HL-60/S4 (cell line): Measurements from ENCODE around the gene EFCC1.

Source experiments
- in situ Hi-C: fragments of 300-500 bp; cut with MboI; formaldehyde crosslinking; loops from 2 replicates; pipeline ENCODE4 v1.14.3; 2022; ENCODE audit warnings: low sequenced_read_pairs

Gene EFCC1

DNA sequence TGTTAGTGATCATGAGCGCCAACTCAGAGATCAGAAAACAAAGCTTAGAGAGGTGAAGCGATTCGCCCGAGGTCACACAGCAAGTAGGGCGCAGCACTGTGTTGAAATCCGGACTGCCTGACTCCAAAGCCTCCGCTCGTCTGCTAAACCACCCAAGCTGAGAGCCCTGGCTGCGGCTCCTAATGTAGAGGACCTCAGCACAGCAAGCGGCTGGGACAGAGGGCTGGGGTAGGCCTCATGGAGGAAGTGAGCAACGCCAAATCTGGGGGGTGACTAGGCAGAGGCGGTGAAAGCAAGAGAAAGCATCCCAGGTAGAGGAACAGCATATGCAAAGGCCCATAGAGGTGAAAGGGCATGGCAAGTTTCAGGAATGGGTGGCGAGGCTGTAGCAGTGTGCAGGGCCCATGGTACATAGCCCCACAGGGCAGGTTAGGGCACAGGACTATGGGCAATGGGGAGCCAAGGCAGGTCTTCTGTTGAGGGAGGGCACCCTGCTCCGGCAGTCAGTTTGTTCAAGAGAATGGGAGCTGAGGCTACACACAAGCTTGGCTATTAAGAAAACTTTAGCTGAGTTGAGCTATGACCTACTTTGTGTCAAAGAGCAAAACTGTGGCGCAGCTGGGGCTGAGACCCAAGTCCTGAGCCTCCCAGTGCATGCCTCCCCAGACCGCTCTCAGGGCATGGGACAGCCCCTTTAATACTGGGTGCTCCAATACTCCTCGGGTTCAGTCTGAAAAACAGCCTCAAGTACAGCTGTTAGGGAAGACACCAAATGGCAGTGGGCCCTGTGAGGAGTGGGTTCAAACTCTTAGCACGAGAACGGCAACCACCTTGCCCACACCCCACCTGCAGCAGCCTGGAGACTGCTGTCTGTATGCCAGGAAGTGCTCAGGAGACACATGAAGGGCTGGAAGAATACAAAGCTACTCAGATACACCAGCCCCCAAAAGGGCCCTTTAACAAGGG, 6.2 kb upstream of the EFCC1 start:
- in situ Hi-C loops, result no loop called here

DNA sequence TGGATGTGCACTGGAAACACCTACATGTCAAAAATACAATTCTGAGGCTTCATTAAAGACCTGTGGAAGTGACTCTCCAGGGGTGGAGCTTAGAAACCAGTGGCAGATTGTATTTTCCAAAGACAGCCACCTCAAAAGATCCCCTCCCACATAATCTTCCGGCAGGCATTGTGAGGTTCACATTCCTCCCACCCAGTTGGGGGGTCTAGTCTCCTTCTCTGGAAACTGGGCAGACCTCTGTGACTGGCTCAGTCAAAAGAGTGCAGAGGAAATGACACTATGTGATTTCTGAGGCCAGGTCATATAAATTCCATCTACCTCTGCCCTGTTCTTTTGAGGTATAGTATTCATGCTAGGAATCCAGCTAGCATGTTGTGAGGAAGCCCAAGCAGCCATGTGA, 5.4 kb upstream of the EFCC1 start:
- in situ Hi-C loops, result no loop called here

DNA sequence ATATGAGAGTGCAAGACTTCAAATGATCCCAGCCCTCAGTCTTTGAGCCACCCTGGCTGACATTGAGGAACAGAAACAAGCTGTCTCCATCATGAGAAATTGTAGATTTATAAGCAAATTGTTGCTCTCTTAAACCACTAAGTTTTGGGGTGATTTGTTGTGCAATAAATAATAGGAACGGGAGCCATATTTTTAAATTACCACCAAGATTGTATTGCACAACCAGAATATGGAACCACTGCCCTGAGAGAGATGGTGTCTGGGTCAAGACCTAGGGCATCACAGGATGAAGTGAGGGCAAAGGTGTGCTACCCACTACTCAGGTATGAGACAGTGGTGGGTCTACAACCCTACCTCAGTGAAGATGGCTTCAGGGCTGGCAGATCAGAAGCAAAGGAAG, 4.9 kb upstream of the EFCC1 start:
- in situ Hi-C loops, result no loop called here

DNA sequence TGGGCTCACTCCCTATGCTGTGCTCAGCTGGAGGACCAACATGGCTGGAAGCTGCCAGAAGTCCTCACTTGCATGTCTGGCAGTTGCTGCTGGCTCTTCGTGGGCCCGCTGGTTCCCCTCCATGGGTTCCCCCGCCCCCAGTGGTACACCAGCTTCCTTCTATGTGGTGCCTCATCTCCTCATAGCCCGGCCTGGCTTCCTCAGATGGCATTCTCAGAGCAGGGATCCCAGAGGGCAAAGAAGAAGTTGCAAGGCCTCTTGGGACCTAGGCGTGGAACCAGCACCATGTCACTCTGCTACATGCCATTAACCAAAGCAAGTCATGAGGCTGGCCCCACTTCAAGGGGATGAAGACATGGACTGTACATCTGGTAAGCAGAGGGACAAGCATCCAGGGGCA, 4.4 kb upstream of the EFCC1 start:
- in situ Hi-C loops, result no loop called here

DNA sequence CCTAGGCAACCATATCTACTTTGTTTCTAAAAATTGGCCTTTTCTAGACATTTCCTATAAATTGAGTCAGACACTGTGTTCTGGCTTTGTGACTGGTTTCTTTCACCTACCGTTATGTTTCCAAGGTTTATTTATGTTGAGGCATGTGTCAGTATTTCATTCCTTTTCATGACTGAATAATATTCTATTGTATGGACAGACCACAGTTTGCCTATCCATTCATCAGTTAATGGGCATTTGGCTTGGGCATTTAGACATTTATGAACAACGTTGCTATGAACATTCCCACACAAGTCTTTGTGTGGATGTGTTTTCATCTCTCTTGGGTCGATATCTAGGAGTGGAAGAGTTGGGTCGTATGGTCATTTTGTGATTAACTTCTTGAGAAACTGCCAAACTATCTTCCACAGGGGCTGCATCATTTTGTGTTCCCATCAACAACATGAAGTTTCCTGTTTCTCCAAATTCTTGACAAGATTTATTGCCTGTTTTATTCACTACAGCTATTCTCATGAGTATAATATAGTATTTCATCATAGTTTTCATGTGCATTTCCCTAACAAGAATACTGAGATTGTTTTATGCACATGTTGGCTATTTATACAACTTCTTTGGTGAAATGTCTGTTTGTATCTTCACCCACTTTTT, 3.5 kb upstream of the EFCC1 start:
- in situ Hi-C loops, result no loop called here

DNA sequence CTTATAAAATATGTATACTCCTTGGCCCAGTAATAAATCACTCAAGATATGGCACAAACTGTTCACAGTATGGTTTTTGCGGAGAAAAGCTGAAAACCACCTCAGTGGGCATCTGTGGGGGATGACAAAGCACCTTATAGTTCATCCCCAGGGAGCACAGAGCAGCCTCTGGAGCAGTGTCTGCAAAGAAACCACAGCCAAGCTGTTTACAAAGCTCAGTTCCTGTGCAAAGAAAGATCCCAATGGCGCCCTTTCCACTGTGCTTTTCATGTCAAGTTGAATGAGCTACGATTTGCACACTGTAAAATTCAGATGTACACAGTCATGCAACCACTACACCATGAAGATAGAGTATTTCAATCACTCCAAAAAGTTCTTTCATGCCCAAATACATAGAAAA, 2.5 kb upstream of the EFCC1 start:
- in situ Hi-C loops, result no loop called here

DNA sequence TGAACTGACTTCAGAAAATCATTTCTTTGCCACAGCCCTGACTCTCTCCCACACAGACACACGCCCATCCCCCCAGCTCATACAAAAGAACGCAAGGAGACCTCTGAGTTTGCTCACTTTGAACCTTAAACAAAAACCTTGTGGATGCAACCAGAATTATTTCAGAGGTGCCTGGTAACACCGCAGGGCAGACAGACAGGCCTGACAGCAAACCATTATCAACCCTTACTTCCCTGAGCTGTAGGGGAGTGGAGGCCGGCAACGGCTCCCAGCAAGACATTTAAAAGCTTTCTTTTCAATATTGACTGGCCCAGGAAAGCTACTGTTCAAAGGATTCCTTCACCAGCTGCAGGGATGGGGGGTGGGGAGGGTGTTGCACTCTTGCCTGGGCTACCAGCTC, 2.0 kb upstream of the EFCC1 start:
- in situ Hi-C loops, result no loop called here

DNA sequence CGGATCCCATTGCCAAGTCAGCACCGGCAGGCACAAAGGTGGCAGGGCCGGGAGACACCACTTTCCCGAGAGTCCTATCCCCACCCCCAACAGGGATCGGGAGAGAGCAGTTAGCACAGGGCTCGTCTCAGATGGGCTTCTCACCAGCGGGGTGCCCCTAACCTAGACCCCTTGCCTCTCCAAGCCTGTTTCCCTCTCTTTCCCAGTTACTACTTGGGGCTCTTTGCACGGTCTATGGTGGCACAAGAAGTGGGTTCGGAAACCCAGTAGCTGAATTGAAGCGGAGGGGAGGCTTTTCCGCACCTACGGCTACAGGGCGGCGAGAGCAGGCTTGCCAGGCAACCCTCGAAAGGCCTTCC, 383 bp upstream of the EFCC1 start:
- in situ Hi-C loops, result no loop called here

DNA sequence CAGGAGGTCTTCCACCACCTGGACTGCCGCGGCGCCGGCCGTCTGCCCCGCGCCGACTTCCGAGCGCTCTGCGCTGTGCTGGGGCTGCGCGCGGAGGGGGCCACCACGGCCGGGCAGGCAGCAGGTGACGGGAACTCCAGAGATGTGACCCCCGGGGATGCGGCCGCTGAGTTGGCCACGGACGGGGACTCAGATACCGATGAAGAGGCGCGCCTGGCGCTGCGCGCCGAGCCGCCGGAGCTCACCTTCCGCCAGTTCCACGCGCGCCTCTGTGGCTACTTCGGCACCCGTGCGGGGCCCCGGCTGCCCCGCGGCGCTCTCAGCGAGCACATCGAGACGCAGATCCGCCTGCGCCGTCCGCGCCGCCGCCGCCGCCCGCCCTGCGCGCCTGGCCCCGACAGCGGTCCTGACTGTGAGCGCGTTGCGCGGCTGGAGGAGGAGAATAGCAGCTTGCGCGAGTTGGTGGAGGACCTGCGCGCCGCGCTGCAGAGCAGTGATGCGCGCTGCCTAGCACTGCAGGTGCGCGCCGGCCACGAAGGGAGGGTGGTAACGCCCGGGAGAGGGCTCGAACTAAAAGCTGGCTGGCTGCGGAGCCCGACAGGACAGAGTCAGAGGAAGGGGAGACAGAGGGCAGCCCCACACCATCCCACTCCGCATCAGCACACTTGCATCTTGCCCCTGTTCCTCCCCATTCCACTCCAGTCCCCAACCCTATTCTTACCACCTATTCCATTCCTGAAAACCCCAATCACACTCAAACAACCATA, 885 bp downstream of the EFCC1 start:
- in situ Hi-C loops, result no loop called here

DNA sequence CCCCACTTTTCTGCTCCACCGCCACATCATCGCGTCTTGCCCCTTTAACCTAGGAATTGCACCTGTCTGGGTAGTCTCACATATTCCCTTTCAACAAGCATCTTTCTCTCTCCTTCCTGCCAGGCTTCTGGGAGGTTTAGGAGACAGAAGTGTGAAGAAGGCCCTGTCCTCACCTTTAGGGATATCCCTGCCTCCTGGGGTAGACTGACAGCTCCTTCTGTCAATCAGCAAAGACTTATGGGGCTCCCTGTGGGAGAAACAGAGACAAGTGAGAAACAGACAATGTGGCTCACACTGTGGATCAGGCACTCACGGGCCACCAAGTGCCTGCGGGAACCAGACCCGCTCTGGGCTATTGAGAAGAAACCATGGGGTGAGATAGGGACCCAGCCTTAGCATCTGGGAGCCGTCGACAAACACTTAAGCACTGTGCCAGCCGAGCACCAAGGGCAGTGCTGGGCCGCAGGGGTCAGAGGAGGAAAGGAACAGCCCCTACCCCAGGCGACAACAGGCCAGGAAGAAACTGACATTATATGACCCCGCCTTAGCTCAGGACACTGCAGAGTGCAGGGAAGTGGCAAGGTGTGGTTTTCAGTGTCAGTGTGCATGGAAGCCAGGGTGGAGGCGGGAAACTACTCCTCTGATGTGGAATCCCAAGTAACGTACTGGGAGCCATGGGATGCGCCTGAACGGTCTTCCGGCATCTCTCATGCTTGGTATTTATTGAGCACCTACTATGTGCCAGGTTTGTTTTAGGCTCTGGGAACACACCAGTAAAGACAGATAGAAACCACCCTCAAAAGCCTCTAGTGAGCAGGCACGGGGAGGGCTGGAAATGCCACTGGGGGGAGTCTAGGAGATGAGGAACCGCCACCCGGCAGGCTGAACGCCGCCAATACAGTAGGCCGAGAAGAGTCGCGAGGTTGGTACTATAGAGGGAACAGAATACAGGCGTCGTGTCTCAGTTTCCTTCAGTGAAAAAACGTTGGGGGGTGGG, 1.8 kb downstream of the EFCC1 start:
- in situ Hi-C loops, result no loop called here

DNA sequence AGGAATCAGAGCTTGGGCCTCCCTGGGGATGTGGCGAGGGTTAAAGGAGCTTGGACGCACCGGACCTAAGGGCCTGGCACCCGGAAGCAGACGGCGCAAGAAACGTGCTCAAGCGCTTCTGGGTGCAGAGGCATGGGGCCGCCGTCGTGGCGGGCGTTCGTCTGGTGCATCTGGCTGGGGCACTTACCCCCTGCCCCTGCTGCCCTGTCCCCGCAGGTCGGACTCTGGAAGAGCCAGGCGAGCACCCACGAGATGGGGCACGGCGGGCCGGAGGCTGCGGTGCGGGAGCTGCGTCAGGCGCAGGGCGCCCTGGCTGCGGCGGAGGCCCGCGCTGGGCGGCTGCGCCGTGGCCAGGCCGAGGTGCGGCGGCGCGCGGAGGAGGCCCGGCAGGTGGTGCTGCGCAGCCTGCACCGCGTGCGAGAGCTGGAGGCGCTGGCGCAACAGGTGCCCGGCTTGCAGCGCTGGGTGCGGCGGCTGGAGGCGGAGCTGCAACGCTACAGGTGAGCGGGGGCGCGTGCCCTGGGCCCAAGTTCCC, 2.5 kb downstream of the EFCC1 start:
- in situ Hi-C loops, result no loop called here

DNA sequence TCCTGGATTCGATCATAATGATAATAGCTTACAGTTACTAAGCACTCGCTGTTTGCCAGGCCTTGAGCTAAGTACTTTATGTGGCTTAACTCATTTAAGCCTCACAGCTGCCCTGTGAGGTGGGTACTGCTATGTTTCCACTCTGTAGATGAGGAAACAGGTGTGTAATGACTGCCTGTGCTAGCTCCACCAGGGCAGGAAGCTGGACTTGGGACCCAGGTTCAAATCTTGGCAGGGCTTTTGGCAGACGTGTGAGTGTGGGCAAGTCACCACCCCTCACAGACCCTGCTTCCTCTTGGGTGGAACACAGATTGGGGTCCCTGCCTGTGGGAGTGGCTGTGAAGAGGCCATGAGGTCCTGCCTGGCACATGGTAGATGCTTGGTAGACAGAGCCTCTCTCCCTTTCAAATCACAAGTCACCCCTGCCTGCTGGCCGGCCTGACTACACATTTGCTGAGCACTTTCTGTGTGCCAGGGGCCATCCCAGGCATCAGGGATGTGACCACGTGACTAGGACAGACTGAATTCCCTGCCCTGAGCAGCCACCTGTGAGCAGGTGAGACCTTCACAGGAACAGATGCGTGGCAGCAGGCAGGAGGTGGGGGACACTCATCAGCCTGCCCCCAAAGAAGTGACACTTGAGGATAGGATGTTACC, 3.7 kb downstream of the EFCC1 start:
- in situ Hi-C loops, result no loop called here

DNA sequence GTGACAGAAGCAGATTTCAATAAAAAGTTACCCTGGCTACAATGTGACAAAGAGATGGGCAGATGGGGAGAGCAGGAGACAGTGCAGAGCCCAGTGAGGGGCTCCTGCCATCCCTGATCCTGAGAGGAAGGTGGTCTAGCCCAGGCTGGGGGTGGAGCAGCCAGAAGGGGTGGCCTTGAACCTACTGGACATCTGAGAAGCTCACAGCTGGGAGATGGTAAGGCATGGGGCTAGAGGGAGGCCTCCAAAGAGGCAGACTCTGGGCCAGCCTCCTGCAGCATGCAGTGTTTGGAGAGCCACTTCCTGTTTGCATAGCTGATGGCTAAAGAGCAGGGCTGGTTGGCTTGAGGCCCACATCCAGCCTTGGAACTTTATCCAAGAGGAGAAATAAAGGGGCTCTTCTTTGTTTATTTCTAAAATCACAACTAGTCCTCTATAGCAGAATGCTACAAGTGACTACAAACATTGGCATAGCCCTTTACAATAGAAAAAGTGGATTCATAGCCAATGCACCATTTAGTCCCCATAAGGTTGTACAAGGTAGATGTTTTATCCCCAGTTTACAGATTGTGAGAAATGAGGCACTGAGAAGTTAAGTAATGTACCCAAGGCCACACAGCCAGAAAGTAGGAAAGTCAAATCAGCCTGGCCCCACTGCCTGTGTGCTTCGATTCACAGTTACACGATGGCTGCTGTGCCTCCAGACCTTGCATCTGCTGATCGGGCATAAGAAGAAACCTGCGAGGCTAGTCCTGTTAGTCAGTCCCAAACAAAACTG, 4.6 kb downstream of the EFCC1 start:
- in situ Hi-C loops, result no loop called here

DNA sequence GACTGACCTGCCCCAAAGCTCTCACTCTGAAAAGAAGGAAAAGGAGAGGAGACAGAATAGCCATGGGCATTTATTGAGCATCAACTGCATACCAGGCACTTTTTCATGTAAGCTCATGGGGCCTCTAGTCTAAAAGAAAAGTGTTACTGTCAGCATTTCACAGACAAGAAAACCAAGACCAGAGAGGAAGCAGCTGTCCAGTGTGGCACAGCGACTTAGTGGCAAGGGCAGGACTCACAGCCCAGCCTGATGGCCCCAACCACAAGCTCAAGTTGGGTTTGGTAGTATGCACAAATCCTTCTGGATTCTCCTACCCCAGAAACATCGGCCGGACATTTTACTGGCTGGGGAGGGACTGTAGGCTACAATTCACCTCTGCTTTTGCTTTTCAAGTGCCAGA, 5.8 kb downstream of the EFCC1 start:
- in situ Hi-C loops, result no loop called here

DNA sequence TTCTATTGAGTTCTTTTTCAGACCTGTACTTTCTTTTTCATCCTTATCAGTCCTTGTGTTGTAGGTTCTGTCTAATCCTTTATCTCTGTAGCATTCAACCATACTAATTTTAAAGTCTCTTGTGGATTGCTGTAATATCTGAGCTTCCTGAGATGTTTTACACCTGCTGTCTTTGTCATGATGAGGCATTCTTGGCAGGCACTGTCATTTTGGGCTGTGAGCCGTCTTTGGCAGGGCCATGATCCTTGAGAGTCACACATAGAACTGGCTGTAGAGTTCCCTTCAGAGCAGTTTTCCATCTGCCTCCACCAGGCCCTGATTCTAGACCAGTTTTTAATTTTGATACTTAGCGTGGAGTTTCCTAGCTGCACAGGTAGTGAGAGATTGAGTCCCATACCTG, 6.7 kb downstream of the EFCC1 start:
- in situ Hi-C loops, result no loop called here

DNA sequence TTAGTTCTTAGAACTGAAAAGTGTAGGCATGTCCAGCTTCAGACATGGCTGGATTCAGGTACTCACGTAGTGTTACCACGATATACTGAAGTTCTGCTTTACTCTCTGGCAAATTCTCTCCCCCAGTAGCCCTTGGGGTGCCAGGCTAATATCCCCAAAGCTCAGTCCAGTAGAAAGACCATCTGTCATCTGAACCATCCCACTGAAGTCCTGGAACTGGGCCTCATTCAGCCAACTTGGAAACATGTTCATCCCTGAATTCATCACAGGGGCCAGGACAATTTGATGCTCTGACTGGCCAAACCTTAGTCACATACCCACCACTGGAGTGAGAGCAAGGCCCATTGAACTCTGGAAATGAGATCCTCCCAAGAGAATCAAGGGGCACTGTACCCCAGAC, 8.2 kb downstream of the EFCC1 start:
- in situ Hi-C loops, result no loop called here

DNA sequence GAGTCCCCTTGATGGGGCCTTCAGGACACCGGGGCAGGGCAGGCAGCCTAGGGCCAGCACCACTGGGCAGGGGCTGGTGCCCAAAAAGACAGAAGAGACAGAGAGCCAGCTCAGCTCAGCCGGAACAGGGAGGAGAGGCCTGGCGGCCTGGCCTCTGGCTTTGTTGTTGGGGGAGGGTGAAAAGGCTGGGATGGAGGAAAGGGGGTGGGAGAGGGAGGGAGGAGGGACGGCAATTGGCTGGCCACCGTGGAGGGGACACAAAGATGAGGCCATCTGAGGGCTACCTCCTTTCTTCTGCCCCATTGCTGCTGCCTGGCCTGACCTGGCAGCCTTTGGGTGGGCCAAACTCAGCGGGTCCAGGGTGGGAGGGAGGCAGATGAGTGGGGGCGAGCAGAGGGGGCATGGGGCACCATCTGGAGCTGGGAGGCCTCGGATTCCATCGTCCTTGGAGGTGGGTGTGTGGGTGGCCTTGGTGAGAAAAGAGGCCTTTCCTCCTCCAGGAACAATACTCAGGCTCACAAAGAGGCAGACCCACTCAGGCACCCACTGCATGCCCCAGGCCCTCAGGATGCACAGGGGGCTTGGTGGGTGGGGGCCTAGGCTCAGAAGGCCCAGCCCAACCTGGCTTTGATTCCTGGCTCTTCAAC, 9.3 kb downstream of the EFCC1 start:
- in situ Hi-C loops, result no loop called here

DNA sequence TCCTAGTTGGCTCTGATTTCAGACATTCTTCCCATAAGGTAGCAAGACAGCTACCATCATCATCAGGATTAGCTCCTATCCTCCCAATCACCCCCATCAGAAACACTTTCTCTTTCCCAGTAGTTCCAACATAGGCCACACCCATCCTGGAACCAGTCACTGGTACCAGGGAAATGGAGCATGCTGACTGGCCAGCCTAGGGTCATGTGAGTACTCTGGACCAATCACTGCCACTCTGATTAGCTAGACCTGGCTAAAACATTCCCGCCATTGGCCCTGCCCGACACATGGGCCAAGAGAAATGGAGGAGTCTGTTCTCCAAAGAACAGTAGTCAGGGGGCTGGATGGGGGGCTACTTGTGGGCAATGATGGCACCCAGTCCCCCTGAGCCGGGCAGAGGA, 12.4 kb downstream of the EFCC1 start:
- in situ Hi-C loops, result no loop called here

DNA sequence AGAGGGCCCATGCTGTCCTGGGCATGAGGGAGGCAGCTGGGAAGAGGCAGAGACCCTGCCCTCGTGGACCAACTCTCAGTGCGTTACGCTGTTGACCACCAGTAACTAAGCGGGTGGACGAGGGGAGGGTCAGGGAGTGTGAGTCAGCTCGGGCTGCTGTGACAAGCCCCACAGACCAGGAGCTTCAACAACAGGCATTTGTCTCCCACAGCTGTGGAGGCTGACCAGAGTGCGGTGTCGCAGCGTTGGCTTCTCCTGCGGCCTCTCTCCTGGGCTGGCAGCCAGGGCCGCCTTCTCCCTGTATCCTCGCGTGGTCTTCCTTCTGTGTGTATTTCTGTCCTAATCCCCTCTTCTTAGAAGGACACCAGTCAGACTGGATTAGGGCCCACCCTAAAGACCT, 13.0 kb downstream of the EFCC1 start:
- in situ Hi-C loops, result no loop called here
